NCI-H1930 (cell line): ENCODE data around the gene PSMB5.

Experiments
- DNase-seq, 2 experiments: peaks; one replicate each; lab custom pipeline; 2025; lab: John Stamatoyannopoulos, UW

Gene PSMB5

DNA sequence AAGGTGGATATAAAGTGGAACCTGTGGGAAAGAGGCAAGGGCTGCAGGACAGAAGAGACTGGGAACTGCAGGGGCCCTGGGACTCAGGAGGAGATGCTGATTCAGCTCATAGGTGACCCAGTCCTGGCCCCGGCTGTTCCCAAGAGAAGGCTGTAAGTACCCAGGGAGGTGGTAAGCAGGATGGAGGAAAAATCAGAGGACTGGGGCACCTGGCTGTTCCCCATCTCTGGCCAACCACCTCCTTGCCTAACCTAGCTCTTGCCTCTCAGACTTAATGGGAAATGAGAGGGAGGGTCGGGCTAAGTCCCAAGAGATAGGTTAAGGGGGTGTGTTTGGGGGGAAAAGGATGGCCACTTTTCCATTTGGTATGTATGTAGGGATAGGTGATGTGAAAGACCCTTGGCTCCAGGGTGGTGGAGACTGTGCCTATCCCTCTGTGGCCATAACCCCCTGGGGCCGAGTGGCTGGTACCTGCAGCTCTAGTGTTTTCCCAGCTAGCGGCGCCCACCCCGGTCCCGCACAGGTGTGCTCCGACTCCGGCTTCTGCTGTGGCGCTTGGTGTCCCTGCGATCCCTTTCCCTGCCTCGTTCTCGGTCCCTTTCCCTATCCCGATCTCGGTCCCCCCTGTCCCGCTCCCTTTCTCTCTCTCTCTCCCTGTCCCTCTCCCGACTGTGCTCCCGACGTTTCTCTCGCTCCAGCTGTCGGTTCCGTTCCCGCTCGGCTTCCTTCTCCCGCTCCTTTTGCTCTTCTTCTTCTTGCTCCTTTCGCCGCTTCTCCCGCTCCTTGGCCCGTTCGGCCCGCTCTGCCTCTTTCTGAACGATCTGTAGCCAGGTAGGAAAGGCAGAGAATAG, 24.2 kb upstream of the PSMB5 start:
- DNase-seq, result no peak

GRCh38 chr14:23057757-23058653, 23.3 kb upstream of the PSMB5 start:
- DNase-seq, result no peak

DNA sequence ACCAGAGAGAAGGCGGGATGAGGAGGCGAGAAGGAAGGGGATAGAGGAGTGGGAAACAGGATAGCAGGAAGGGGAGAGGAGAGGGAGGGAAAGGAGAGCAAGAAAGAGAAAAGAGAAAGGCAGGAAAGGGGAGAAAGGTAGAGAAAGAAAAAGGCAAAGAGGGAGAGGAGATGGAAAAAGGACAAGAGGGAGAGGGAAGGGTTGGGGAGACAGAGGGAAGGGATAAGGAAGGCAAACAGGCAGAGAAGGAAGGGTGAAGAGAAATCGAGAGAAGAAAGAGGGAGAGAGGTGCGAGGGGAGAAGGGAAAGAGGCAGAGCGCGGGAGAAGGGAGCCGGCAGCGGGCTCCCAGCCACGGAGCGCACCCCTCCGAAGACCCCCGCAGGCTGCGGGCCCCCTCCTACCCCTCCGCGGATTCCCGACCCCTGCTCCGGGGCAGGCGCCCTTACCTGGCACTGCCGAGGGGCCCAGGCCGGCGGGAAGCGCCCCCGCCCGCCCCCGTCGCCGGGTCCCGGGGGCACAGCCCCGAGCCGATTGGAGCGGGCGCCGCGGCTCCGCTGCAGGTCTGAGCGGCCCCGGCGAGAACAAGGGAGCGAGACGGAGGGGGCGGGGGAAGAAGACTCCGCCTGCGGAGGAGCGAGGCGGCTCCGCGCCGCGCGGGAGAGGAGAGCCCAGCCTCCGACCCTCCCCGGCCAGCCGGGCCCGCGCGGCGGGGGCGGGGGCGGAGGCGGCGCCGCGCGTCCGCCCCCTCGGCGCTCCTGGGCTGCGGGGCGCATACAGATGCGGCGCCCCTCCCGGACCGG, 22.5 kb upstream of the PSMB5 start, which contains the start of gene CDH24:
Gene CDH24 (minus strand): TSS at position 565 of the 801 bp plus-strand sequence. CDS start 1,787 bp downstream, outside the sequence.
- DNase-seq, result no peak

DNA sequence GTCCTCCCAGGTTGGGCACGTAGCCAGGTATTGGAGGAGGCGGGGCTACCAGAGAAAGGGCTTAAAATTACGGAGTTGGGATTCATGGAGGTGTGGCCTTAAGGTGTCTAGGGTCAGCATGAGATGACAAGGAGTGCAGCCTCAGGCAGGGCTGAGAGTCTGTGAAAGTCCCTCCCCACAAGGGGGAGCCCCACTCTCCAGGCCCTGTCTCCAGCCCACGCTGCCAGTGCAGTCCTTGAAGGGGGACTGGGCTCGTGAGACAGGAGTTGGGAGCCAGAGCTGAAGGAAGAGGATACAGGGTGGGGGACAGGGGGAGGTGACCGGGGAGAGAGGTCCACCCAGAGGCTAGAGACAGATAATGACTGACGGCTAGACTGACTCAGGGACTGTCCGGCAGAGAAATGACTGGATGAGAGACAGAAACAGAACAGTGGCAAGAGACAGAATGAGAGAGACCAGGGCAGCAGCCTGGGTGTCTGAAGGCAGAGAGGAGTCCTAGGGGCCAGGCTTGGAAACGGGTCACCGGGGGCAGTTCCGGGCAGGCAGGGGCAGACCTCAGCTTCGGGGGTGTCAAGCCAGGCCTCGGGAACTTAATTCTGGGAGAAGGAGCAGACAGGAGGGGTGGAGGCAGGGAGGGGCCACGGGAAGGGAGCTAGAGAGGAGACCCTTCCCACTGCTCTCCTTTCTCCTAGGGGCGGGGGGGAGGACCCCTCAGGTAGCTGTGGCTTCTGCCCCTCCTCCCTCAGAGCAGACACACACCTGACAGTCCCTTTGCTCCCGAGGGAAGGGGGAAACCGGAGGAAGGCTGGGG, 21.6 kb upstream of the PSMB5 start:
- DNase-seq, result no peak

- DNase-seq, result no peak
These were observed 21.0 kb upstream of the PSMB5 start for GRCh38 chr14:23055621-23056144.

GRCh38 chr14:23055147-23055550, 20.4 kb upstream of the PSMB5 start:
- DNase-seq, result no peak

DNA sequence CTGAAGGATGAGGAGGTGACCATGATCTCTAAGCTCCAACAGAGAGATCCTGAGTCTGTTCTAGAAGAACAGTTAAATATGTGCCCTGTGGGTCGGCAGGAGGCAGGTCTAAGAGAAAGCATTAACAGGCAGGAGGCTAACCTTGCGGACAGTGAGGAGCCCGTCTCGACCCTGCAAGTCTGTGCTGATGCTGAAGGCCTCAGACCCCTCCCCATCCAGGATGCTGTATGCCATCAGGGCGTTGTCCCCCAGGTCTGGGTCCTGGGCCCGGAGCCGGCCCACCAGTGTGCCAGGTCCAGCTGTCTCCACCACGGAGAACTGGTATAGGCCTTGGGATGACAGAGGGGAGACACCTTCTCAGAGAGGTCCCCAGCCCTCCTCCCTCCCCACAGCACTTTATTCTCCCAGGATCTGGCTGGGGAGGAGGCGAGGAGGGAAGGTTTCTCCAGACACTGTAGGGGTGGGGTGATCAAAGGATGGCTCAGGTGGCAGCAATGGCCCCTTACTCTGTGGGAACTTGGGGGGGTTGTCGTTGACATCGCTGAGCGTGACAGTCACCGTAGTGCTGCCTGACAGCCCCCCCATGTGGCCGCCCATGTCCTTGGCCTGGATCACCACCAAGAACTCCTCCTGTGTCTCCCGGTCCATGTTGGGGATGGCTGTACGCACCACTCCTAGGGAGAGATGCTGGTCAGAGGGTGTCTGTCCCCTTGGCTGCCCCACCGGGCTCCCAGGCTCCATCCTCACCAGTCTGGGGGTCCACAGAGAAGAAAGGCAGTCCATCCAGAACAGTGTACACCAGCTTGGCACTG, 19.5 kb upstream of the PSMB5 start:
- DNase-seq, result no peak

- DNase-seq, result no peak
These were observed 18.7 kb upstream of the PSMB5 start for GRCh38 chr14:23053426-23053825.

GRCh38 chr14:23052671-23053070, 18.0 kb upstream of the PSMB5 start:
- DNase-seq, result no peak

DNA sequence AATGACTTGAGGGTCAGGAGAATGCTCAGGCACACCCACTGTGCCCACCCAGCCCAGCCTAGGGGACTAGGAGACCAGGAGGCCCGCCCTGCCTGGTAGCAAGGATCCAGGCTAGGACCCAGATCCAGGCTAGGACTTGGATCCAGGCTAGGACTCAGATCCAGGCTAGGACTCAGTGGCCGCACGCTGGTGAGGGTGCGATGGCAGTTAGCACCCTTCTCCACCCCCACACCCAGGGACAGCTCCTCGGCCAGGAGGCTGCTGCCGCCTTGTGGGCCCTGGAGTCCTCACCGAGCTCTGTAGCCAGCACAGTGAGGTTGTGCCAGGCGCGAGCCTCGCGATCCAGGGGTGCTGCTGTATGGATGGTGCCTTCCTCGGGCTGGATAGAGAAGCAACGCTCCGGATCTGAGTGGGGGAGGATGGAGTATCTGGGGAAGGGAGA, 17.5 kb upstream of the PSMB5 start:
- DNase-seq, result no peak

DNA sequence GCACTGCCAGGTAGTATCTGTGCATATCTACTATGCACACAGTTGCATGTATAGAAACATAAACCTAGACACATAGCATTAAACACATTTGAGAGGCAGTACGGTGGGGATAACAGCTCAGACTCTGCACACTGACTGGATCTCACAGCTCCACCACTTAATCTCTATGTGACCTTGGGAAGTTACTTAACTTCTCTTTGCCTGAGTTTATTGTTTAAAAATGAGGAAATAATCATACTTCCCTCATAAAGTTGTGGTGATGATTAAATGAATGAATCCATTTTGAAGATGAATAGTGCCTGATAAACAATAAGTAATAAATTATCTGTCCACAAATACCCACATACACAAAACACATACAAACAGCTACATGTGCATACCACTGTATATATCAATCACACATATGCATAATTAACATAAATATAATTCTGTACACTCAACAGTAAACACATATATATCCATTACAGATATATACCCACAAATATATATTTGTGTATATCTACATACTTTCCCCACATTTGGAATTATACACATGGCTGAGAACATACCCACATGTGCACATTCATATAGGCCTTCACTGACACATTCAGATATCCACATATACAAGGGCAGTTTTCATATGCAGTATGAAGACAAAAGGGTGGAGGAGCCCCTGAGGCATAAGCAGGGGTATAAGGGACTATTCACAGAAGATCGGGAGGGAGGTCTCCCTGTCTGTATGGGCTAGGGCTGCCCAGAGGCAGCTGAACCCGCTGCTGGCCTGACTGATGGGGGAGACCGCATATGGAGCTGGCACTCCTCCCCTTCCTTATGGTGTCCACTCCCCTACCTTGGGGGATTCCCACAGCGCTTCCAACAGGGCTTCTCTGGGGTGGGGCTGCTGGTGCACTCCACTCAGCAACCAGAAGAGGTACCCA, 16.7 kb upstream of the PSMB5 start:
- no peak for DNase-seq

DNA sequence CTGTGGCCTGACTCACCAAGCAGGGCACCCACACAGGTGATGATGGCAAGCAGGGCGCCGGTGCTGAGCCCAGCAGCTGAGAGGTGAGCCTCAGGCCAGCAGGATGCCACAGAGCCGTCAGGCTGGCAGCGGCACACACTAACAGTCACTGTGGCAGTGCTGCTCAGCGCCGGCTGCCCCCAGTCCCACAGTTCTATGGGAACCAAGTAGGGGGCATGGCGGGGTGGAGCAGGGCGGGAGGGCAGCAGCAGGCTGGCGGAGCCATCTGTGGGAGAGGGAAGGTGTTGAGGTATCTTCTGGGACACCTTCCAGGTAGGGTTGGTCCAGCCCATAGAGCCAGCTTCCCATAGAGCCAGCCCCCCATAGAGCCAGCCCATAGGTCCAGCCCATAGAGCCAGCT, 14.3 kb upstream of the PSMB5 start:
- DNase-seq, result no peak

GRCh38 chr14:23047751-23048693, 13.3 kb upstream of the PSMB5 start:
- no peak for DNase-seq

DNA sequence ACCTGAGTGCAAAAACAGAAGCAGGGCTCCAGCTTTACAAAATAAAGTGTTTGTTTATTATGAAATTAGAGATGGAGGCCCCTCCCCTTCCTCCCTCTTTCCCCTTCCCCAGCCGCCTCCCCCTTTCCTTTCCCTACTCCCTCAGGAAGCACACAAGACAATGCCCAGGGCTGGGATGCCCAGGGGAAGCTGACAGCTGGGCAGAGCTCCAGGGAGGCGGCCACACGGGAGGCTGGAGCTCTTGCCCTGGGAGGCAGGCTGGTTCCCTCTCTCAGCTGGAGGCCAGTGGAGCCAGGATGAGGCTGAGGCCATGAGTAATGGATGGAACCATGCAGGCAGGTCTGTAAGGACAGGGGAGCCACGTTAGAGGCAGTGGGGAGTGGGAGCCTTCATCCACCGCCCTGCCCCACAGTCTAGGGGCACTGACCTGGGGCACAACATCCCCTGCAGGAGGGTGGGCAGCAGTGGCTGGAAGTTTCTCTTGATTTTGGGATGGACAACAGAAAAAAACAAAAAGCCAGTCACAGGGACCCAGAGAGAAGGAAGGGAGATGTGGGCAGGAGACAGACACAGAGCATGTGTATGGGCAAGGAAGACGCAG, 12.4 kb upstream of the PSMB5 start:
- no peak for DNase-seq

DNA sequence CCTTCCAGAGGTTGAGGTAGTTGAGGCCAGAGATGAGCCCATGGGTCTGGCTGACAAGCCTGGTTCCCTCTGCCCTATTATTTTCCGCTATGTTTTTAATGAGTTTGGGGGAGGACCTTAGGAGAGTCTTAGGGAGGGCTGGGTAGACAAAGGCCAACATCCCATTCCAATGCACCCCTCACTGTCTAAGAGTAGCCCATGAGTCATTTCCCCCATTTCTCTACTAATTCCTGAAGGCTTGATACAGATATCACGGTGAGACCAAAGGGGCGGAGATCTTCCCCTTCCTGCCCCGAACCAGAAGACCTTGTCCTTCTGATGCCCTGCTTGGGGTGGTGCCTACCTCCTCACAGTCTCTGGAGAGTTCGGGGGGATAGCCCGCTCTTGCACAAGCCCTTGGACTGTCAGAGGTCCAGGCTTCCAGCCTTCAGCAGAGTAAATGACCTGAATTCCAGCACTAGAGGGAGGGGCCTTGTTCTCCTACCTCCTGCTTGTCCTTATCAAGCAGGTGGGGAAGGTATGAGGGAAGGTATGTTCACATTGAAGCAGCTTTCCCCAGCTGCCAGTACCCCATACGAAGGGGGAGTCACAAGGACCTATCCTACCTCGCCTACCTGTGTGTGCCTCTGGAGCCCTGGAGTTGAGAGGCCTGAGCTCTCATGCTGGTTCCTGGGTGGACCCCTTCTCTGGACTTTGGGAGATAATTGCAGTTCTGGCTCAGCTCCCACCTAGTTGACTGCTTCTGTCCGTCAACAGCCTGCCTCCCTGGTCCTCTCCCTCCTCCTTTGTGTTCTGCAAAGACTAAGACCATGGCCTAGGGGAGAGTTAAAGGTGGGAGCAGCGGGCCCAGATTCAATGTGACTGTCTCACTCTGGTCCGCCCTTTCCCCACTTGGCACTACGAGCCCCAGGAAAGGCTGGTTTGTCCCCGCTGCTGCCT, 11.0 kb upstream of the PSMB5 start:
- DNase-seq, result no peak

DNA sequence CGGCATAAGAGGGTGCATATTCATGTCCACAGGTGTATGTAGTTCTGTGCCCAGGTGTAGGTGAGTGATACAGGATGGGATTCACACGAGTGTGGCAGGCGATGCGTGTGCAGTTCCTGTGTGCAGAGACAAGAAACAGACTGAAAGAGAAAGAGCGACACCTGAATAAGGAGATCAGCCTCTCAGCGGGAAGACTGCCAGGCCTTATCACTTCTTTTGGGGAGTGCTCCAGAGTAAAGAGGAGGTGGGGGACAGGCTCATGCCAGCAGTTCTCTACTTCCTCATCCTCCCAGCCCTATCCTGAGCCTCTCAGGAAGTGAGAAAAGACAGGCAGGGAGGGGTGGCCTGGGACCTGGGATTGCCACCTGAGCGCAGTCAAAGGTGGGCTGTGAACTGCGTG, 10.1 kb upstream of the PSMB5 start:
- no peak for DNase-seq
